Stimulated activated naive B cell treated with anti-CD40 and anti-IgM and Interleukin-4, amounts not matched to agents 10 μg/mL and 1 μg/mL and 100 μg/mL, for 72 hours (primary cell): ENCODE data around the gene OXSR1.

ENCODE experiments used
- ATAC-seq, 2 donors: fragments of 150-1000 bp; cut with Tn5 transposase; replicated peaks; 2 replicates each; pipeline ENCODE4 v1.10.0; 2021; ENCODE audit warnings: moderate library complexity in 1 of 2
- DNase-seq: peaks from one replicate; pipeline ENCODE4 v3.0.0; 2021
- H3K27ac Mint-ChIP-seq: one replicate; pipeline ENCODE4 v1.8.0; 2022; ENCODE audit warnings: mild to moderate bottlenecking, mixed read lengths
- H3K27me3 Mint-ChIP-seq, 2 donors: one replicate each; pipeline ENCODE4 v1.8.0; 2022; ENCODE audit warnings: mixed read lengths in 2 of 2
- H3K36me3 Mint-ChIP-seq, 2 donors: one replicate each; pipeline ENCODE4 v1.8.0; 2022; ENCODE audit warnings: mixed read lengths in 2 of 2, mild to moderate bottlenecking in 1 of 2
- H3K4me1 Mint-ChIP-seq, 2 donors: one replicate each; pipeline ENCODE4 v1.8.0; 2022; ENCODE audit warnings: mixed read lengths in 2 of 2, mild to moderate bottlenecking in 1 of 2
- H3K4me3 Mint-ChIP-seq, 2 donors: one replicate each; pipeline ENCODE4 v1.8.0; 2022; ENCODE audit warnings: mild to moderate bottlenecking in 2 of 2, mixed read lengths in 2 of 2, moderate library complexity in 1 of 2
- H3K9me3 Mint-ChIP-seq, 2 donors: one replicate each; pipeline ENCODE4 v1.8.0; 2022; ENCODE audit warnings: mixed read lengths in 2 of 2, mild to moderate bottlenecking in 1 of 2

Gene OXSR1

GRCh38 chr3:38146504-38146903 lies 18.8 kb upstream of the OXSR1 start:
- peaks cover 13 to 26% of the 10 kb centered on the region in 2 donors for H3K36me3 Mint-ChIP-seq
- no peak overlapping the region for H3K27ac Mint-ChIP-seq
- H3K4me3 Mint-ChIP-seq = no peak overlapping the region
- peaks cover 6 to 8% of the 10 kb centered on the region in 2 donors for H3K9me3 Mint-ChIP-seq
- DNase-seq (no peak), ATAC-seq (no peak)
- peaks cover 18 to 44% of the 10 kb centered on the region in 2 donors for H3K4me1 Mint-ChIP-seq
- no peaks in the 10 kb centered on the region for H3K27me3 Mint-ChIP-seq

- ATAC-seq = no peak
- H3K4me3 Mint-ChIP-seq = no peak overlapping the region
- peaks cover 20 to 41% of the 10 kb centered on the region in 2 donors for H3K4me1 Mint-ChIP-seq
- no peaks in the 10 kb centered on the region for H3K27me3 Mint-ChIP-seq
- no peak overlapping the region for H3K27ac Mint-ChIP-seq
- peaks cover 11% of the 10 kb centered on the region in 2 donors for H3K9me3 Mint-ChIP-seq
- DNase-seq = no peak
- peaks cover 6 to 17% of the 10 kb centered on the region in 2 donors for H3K36me3 Mint-ChIP-seq
Observed at GRCh38 chr3:38147421-38147820, 17.9 kb upstream of the OXSR1 start.

GRCh38 chr3:38148311-38148882 lies 16.9 kb upstream of the OXSR1 start:
- Mint-ChIP-seq H3K27me3 (no peaks in the 10 kb centered on the region), H3K27ac (peak overlapping the region; percentile 56), H3K4me3 (no peak overlapping the region), H3K9me3 (peaks cover 11% of the 10 kb centered on the region in 2 donors), H3K4me1 (peaks cover 26 to 42% of the 10 kb centered on the region in 2 donors), H3K36me3 (peaks cover 6 to 11% of the 10 kb centered on the region in 2 donors)
- peak; percentile 45 to 57 for ATAC-seq
- DNase-seq = no peak

- H3K27me3 Mint-ChIP-seq = no peaks in the 10 kb centered on the region
- DNase-seq = no peak
- peaks cover 6 to 7% of the 10 kb centered on the region in 2 donors for H3K36me3 Mint-ChIP-seq
- peaks cover 11% of the 10 kb centered on the region in 2 donors for H3K9me3 Mint-ChIP-seq
- H3K4me1 Mint-ChIP-seq = peaks cover 28 to 44% of the 10 kb centered on the region in 2 donors
- no peak for ATAC-seq
- no peak overlapping the region for H3K27ac Mint-ChIP-seq
- no peak overlapping the region for H3K4me3 Mint-ChIP-seq
Observed at GRCh38 chr3:38149708-38150107, 15.6 kb upstream of the OXSR1 start.

GRCh38 chr3:38150780-38151528 lies 14.4 kb upstream of the OXSR1 start:
- Mint-ChIP-seq H3K27ac (peak overlapping the region; percentile 26), H3K36me3 (peaks cover 6 to 7% of the 10 kb centered on the region in 2 donors), H3K27me3 (no peaks in the 10 kb centered on the region), H3K9me3 (peaks cover 11% of the 10 kb centered on the region in 2 donors), H3K4me3 (no peak overlapping the region), H3K4me1 (peaks cover 34 to 53% of the 10 kb centered on the region in 2 donors)
- no peak for DNase-seq
- no peak for ATAC-seq

- Mint-ChIP-seq H3K36me3 (peaks cover 0 to 1% of the 10 kb centered on the region in 2 donors), H3K4me3 (no peak overlapping the region), H3K9me3 (peaks cover 6 to 8% of the 10 kb centered on the region in 2 donors), H3K27me3 (no peaks in the 10 kb centered on the region), H3K27ac (peak overlapping the region; percentile 26), H3K4me1 (peaks cover 32 to 53% of the 10 kb centered on the region in 2 donors)
- DNase-seq (no peak), ATAC-seq (peak; percentile 64 to 68)
Observed at GRCh38 chr3:38151667-38152265, 13.6 kb upstream of the OXSR1 start.

GRCh38 chr3:38152609-38153008 lies 12.7 kb upstream of the OXSR1 start:
- no peak for ATAC-seq
- peaks cover 32 to 52% of the 10 kb centered on the region in 2 donors for H3K4me1 Mint-ChIP-seq
- no peak overlapping the region for H3K27ac Mint-ChIP-seq
- no peak overlapping the region for H3K4me3 Mint-ChIP-seq
- no peaks in the 10 kb centered on the region for H3K27me3 Mint-ChIP-seq
- H3K36me3 Mint-ChIP-seq = no peaks in the 10 kb centered on the region
- H3K9me3 Mint-ChIP-seq = peaks cover 5 to 8% of the 10 kb centered on the region in 2 donors
- DNase-seq = no peak

- Mint-ChIP-seq H3K27me3 (no peaks in the 10 kb centered on the region), H3K36me3 (no peaks in the 10 kb centered on the region), H3K4me3 (no peak overlapping the region), H3K9me3 (peaks cover 5 to 8% of the 10 kb centered on the region in 2 donors), H3K4me1 (peaks cover 32 to 48% of the 10 kb centered on the region in 2 donors), H3K27ac (no peak overlapping the region)
- no peak for ATAC-seq
- DNase-seq = no peak
Observed at GRCh38 chr3:38153221-38153620, 12.1 kb upstream of the OXSR1 start.

- no peaks in the 10 kb centered on the region for H3K36me3 Mint-ChIP-seq
- no peaks in the 10 kb centered on the region for H3K27me3 Mint-ChIP-seq
- DNase-seq (no peak), ATAC-seq (no peak)
- H3K27ac Mint-ChIP-seq = no peak overlapping the region
- peaks cover 32 to 52% of the 10 kb centered on the region in 2 donors for H3K4me1 Mint-ChIP-seq
- no peak overlapping the region for H3K4me3 Mint-ChIP-seq
- peaks cover 5 to 8% of the 10 kb centered on the region in 2 donors for H3K9me3 Mint-ChIP-seq
Observed at GRCh38 chr3:38154033-38154494, 11.3 kb upstream of the OXSR1 start.

GRCh38 chr3:38154625-38155255 lies 10.6 kb upstream of the OXSR1 start:
- H3K36me3 Mint-ChIP-seq = no peaks in the 10 kb centered on the region
- ATAC-seq (peak; percentile 73 to 76), DNase-seq (no peak)
- H3K4me1 Mint-ChIP-seq = peaks cover 27 to 46% of the 10 kb centered on the region in 2 donors
- H3K27ac Mint-ChIP-seq = peak overlapping the region; percentile 62
- peaks cover 5 to 8% of the 10 kb centered on the region in 2 donors for H3K9me3 Mint-ChIP-seq
- no peaks in the 10 kb centered on the region for H3K27me3 Mint-ChIP-seq
- H3K4me3 Mint-ChIP-seq = no peak overlapping the region

GRCh38 chr3:38155825-38156224 lies 9.5 kb upstream of the OXSR1 start:
- H3K4me3 Mint-ChIP-seq = no peak overlapping the region
- H3K27ac Mint-ChIP-seq = no peak overlapping the region

GRCh38 chr3:38157117-38157516 lies 8.2 kb upstream of the OXSR1 start:
- H3K27me3 Mint-ChIP-seq = no peaks in the 10 kb centered on the region
- H3K36me3 Mint-ChIP-seq = no peaks in the 10 kb centered on the region
- H3K4me3 Mint-ChIP-seq = no peak overlapping the region
- no peaks in the 10 kb centered on the region for H3K9me3 Mint-ChIP-seq
- DNase-seq (no peak), ATAC-seq (no peak)
- no peak overlapping the region for H3K27ac Mint-ChIP-seq
- peaks cover 19 to 33% of the 10 kb centered on the region in 2 donors for H3K4me1 Mint-ChIP-seq

More at GRCh38 chr3:38155825-38156224, 9.5 kb upstream of the OXSR1 start:
- ATAC-seq (no peak), DNase-seq (no peak)
- H3K36me3 Mint-ChIP-seq = no peaks in the 10 kb centered on the region
- peaks cover 5 to 8% of the 10 kb centered on the region in 2 donors for H3K9me3 Mint-ChIP-seq
- peaks cover 27 to 45% of the 10 kb centered on the region in 2 donors for H3K4me1 Mint-ChIP-seq
- no peaks in the 10 kb centered on the region for H3K27me3 Mint-ChIP-seq

GRCh38 chr3:38157595-38157994 lies 7.7 kb upstream of the OXSR1 start:
- Mint-ChIP-seq H3K36me3 (no peaks in the 10 kb centered on the region), H3K4me1 (peaks cover 19 to 32% of the 10 kb centered on the region in 2 donors), H3K4me3 (no peak overlapping the region), H3K27ac (no peak overlapping the region), H3K9me3 (no peaks in the 10 kb centered on the region), H3K27me3 (no peaks in the 10 kb centered on the region)
- DNase-seq (no peak), ATAC-seq (no peak)

GRCh38 chr3:38158472-38158871 lies 6.9 kb upstream of the OXSR1 start:
- Mint-ChIP-seq H3K9me3 (no peaks in the 10 kb centered on the region), H3K27me3 (no peaks in the 10 kb centered on the region), H3K27ac (peak overlapping the region; percentile 32), H3K36me3 (no peaks in the 10 kb centered on the region), H3K4me1 (peaks cover 13 to 29% of the 10 kb centered on the region in 2 donors), H3K4me3 (no peak overlapping the region)
- no peak for ATAC-seq
- no peak for DNase-seq
